HEK293T (cell line): ENCODE measurements around the gene MTM1.

Source experiments
- CTCF ChIA-PET: fragments of 350-600 bp; formaldehyde crosslinking; extraction: SDS; loops from one replicate; lab custom pipeline; 2021; ENCODE audit warnings: antibody characterized with exemption, inconsistent platforms; lab: Yijun Ruan, JAX
- POLR2A ChIA-PET: fragments of 350-600 bp; formaldehyde crosslinking; extraction: SDS; loops from one replicate; lab custom pipeline; 2020; ENCODE audit warnings: antibody characterized with exemption, inconsistent platforms; lab: Yijun Ruan, JAX
- DNase-seq: peaks from one replicate; pipeline ENCODE4 v3.0.0; 2012; ENCODE audit warnings: mixed read lengths; ENCODE audit errors: extremely low spot score
- ARNT ChIP-seq: fragments of 450-650 bp; IDR thresholded peaks from 2 replicates; pipeline ENCODE4 v1.6.1; 2017; ENCODE audit warnings: mild to moderate bottlenecking
- BHLHE40 ChIP-seq: fragments of 450-650 bp; IDR thresholded peaks from 2 replicates; pipeline ENCODE4 v1.6.1; 2016; ENCODE audit warnings: mild to moderate bottlenecking, moderate library complexity, borderline replicate concordance
- CTBP1 ChIP-seq: fragments of 450-650 bp; IDR thresholded peaks from 2 replicates; pipeline ENCODE4 v1.6.1; 2016; ENCODE audit warnings: borderline replicate concordance
- ELF4 ChIP-seq: fragments of 450-650 bp; IDR thresholded peaks from 2 replicates; pipeline ENCODE4 v1.6.1; 2017; ENCODE audit warnings: antibody characterized with exemption
- FOXA1 ChIP-seq: fragments of 450-650 bp; IDR thresholded peaks from 2 replicates; pipeline ENCODE4 v1.6.1; 2016; ENCODE audit warnings: mild to moderate bottlenecking
- FOXK2 ChIP-seq: fragments of 450-650 bp; IDR thresholded peaks from 2 replicates; pipeline ENCODE4 v1.6.1; 2016; ENCODE audit warnings: mild to moderate bottlenecking
- FOXM1 ChIP-seq: fragments of 450-650 bp; IDR thresholded peaks from 2 replicates; pipeline ENCODE4 v1.6.1; 2017; ENCODE audit warnings: mild to moderate bottlenecking, borderline replicate concordance
- HDGF ChIP-seq: fragments of 450-650 bp; IDR thresholded peaks from 2 replicates; pipeline ENCODE4 v1.6.1; 2017; ENCODE audit warnings: antibody characterized with exemption, borderline replicate concordance
- L3MBTL2 ChIP-seq: fragments of 450-650 bp; conservative IDR thresholded peaks from 2 replicates; pipeline ENCODE4 v1.6.1; 2016; ENCODE audit warnings: mild to moderate bottlenecking
- LEF1 ChIP-seq: fragments of 450-650 bp; IDR thresholded peaks from 2 replicates; pipeline ENCODE4 v1.6.1; 2017; ENCODE audit warnings: mild to moderate bottlenecking, borderline replicate concordance
- NFRKB ChIP-seq: fragments of 450-650 bp; IDR thresholded peaks from 2 replicates; pipeline ENCODE4 v1.6.1; 2016; ENCODE audit warnings: mild to moderate bottlenecking, moderate library complexity
- PKNOX1 ChIP-seq: fragments of 450-650 bp; IDR thresholded peaks from 2 replicates; pipeline ENCODE4 v1.6.1; 2016
- SP1 ChIP-seq: fragments of 450-650 bp; IDR thresholded peaks from 2 replicates; pipeline ENCODE4 v1.6.1; 2017
- SUZ12 ChIP-seq: fragments of 450-650 bp; IDR thresholded peaks from 2 replicates; pipeline ENCODE4 v1.6.1; 2016; ENCODE audit warnings: mild to moderate bottlenecking
- TARDBP ChIP-seq: fragments of 450-650 bp; IDR thresholded peaks from 2 replicates; pipeline ENCODE4 v1.6.1; 2016
- ZNF384 ChIP-seq: fragments of 450-650 bp; IDR thresholded peaks from 2 replicates; pipeline ENCODE4 v1.6.1; 2016

Gene MTM1

GRCh38 chrX:150623583-150623982, 55.2 kb downstream of the MTM1 start:
- CTCF ChIA-PET: no interaction called here
- no peak for DNase-seq

DNA sequence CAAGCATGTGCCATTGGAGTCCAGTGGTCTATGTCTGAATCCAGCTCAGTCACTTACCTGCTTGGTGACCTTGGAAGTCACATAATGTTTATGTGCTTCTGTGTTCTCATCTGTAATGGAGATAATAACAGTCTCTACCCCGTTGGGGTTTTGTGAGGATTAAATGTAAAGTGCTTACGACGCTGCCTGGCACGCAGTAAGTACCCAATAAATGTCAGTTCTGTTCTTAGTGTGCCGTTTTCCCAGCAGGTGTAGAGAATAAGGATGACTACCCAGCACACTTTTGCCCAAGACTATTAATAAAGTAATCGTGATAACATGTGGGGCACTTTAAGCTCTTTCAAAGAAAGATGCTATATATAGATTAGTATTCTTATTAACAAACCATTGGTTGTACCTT, 56.7 kb downstream of the MTM1 start:
- ChIA-PET CTCF (no interaction called here), POLR2A (no interaction called here)
- TF ChIP-seq HDGF (no peak), ARNT (no peak), LEF1 (no peak), CTBP1 (no peak), ELF4 (no peak), PKNOX1 (no peak), ZNF384 (no peak), FOXK2 (no peak), SUZ12 (no peak), TARDBP (no peak), SP1 (no peak), FOXM1 (no peak), NFRKB (no peak), BHLHE40 (no peak), FOXA1 (no peak), L3MBTL2 (no peak)

More at GRCh38 chrX:150623583-150623982, 55.2 kb downstream of the MTM1 start:
- TF ChIP-seq LEF1 (no peak), FOXA1 (no peak)
- POLR2A ChIA-PET: no interaction called here

DNA sequence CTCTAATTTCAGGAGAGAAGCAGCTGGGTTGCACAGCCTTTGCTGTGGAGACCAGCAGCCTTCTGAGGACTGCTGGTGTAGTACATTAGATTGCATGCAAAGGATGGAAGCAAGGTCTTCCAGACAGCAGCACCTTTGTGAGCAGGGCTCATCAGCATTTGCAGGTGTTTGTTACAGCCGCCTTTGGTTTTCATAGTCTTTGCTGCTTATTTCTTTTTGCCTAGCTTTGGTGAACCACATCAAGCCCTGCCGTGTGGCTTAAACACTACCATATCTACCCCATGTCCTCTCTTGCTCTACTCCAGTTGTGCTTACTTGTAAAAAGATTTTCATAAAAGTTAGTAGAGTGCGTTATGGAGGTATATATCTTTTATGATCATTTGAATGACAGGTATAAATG, 57.5 kb downstream of the MTM1 start:
- TF ChIP-seq CTBP1 (no peak), NFRKB (no peak), LEF1 (no peak), ZNF384 (no peak), SUZ12 (no peak), HDGF (no peak), L3MBTL2 (no peak), PKNOX1 (no peak), BHLHE40 (no peak), TARDBP (no peak)
- ChIA-PET POLR2A (no interaction called here), CTCF (no interaction called here)
- no peak for DNase-seq

More for the DNA sequence above, 56.7 kb downstream of the MTM1 start:
- DNase-seq: no peak

- ChIA-PET CTCF (no interaction called here), POLR2A (no interaction called here)
- DNase-seq: no peak
- no peak for TF ChIP-seq NFRKB
- no peak for TF ChIP-seq FOXK2
Measured at GRCh38 chrX:150627957-150628356, 59.5 kb downstream of the MTM1 start.

DNA sequence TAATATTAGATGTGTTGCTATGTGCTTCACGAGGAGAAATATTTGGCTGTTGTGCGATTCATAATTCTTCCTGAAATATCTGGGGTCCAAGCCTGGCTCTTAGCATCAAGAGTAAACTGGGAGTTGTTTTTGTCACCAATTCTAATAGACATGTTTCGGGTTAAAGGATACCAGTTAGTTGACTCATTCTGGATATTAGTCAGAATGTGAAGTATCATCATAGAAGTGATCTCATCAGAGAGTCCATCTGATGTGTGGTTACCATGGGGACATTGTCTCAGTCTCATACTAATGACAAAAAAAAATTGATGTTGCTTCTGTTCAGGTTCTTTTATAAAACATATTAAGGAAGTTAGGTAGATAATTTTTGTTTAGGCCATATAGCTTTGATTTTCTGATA, 67.5 kb downstream of the MTM1 start:
- CTCF ChIA-PET: interaction anchor here (0.5 to 0.7 kb wide), 2 partner anchors 41 to 191 kb away, joined by 3 read pairs; no protein-coding TSS in a partner anchor

GRCh38 chrX:150642423-150642822, 74.0 kb downstream of the MTM1 start:
- CTCF ChIA-PET: no interaction called here

More for the DNA sequence above, 67.5 kb downstream of the MTM1 start:
- POLR2A ChIA-PET: no interaction called here
- DNase-seq: no peak
- TF ChIP-seq BHLHE40 (no peak), FOXK2 (no peak), TARDBP (no peak), PKNOX1 (no peak), NFRKB (no peak), ARNT (no peak)

GRCh38 chrX:150643271-150643670, 74.8 kb downstream of the MTM1 start:
- ChIA-PET POLR2A (no interaction called here), CTCF (no interaction called here)
- no peak for TF ChIP-seq FOXA1
- no peak for TF ChIP-seq ELF4
- DNase-seq: no peak

More at GRCh38 chrX:150642423-150642822, 74.0 kb downstream of the MTM1 start:
- no peak for TF ChIP-seq ARNT
- no peak for TF ChIP-seq ELF4
- DNase-seq: no peak
- POLR2A ChIA-PET: no interaction called here

- TF ChIP-seq NFRKB (no peak), SP1 (no peak), PKNOX1 (no peak), BHLHE40 (no peak), HDGF (no peak), L3MBTL2 (no peak), ELF4 (no peak), SUZ12 (no peak), FOXK2 (no peak), LEF1 (no peak), ZNF384 (no peak), TARDBP (no peak), FOXM1 (no peak), ARNT (no peak), FOXA1 (no peak), CTBP1 (no peak)
- ChIA-PET POLR2A (no interaction called here), CTCF (no interaction called here)
- DNase-seq: no peak
Measured at GRCh38 chrX:150643958-150644357, 75.5 kb downstream of the MTM1 start.
